Small intestine (tissue), 7 donors: ENCODE results near the gene RHOXF1. TPM values are rescaled to one million over a fixed set of nuclear protein-coding genes. Genes with fewer than 3 reads are reported as not detected.
"Not testable (repeated sequence)": the region's sequence is repeated elsewhere in the genome, so short reads cannot be mapped to it uniquely, and the experiment has no call there.

ENCODE experiments used
- DNase-seq, 2 donors: peaks; one replicate each; pipeline versions ENCODE4 v3.0.0 to v3.0.0-alpha.2; 2013
- FAIRE-seq: peaks from 2 replicates; lab custom pipeline; 2012; peaks lifted over from hg19 to GRCh38; lab: Jason Lieb, UNC
- H3K27ac ChIP-seq, 3 donors: one replicate each; pipeline ENCODE4 v1.5.1; 2013; ENCODE audit warnings: low read length in 2 of 3, mild to moderate bottlenecking in 2 of 3, control low read depth in 1 of 3, inconsistent platforms in 1 of 3, low read depth in 1 of 3, moderate library complexity in 1 of 3
- H3K27me3 ChIP-seq, 3 donors: one replicate each; pipeline ENCODE4 v1.6.1; 2013; ENCODE audit warnings: low read length in 3 of 3, inconsistent platforms in 1 of 3; ENCODE audit not compliant: control insufficient read depth in 3 of 3, insufficient read depth in 3 of 3
- H3K36me3 ChIP-seq, 3 donors: one replicate each; pipeline ENCODE4 v1.6.1; 2013; ENCODE audit warnings: low read length in 3 of 3, inconsistent platforms in 1 of 3, low read depth in 1 of 3, mild to moderate bottlenecking in 1 of 3, moderate library complexity in 1 of 3; ENCODE audit not compliant: control insufficient read depth in 3 of 3, insufficient read depth in 2 of 3
- H3K4me1 ChIP-seq, 3 donors: one replicate each; pipeline ENCODE4 v1.6.1; 2013; ENCODE audit warnings: low read length in 2 of 3, inconsistent platforms in 1 of 3, low read depth in 1 of 3, mild to moderate bottlenecking in 1 of 3, moderate library complexity in 1 of 3; ENCODE audit not compliant: control insufficient read depth in 3 of 3, insufficient read depth in 2 of 3
- H3K4me3 ChIP-seq, 3 donors: one replicate each; pipeline ENCODE4 v1.5.1; 2013; ENCODE audit warnings: low read length in 3 of 3, control low read depth in 1 of 3, inconsistent platforms in 1 of 3, low read depth in 1 of 3, mild to moderate bottlenecking in 1 of 3, moderate library complexity in 1 of 3
- H3K9me3 ChIP-seq, 2 donors: one replicate each; pipeline ENCODE4 v1.6.1; 2013; ENCODE audit warnings: low read depth in 1 of 2, low read length in 1 of 2; ENCODE audit not compliant: control insufficient read depth in 2 of 2, insufficient read depth in 1 of 2
- WGBS, 3 donors: extraction: QIAGEN DNeasy Blood & Tissue Kit; methylation state at CpG; one replicate each; pipeline ENCODE4 v1.1.7; 2013; 5-methylcytosine and 5-hydroxymethylcytosine counted together
- polyA plus RNA-seq, 4 donors: library from polyadenylated mRNA; stranded (reverse) in 3 of 4; unstranded in 1 of 4; fragments of 200-250 nt in 3 of 4; fragments of 120-200 nt in 1 of 4; gene quantifications; one replicate each; pipeline versions ENCODE4 v1.2.1 to v1.2.3, GENCODE V29; 2013
- donor health status: healthy with polysubstance abuse.
- donor health status: control.
- donor health status: control.
- donor health status: Bipolar disorder and iron deficiency.
- donor health status: healthy.

RHOXF1 gene
- polyA plus RNA-seq, 4 donors = 1.0 to 1.1 TPM; not detected in 2

GRCh38 chrX:120104707-120105106 lies 11.0 kb downstream of the RHOXF1 start:
- H3K4me1 ChIP-seq, H3K27ac ChIP-seq, H3K27me3 ChIP-seq, FAIRE-seq, H3K36me3 ChIP-seq, H3K9me3 ChIP-seq, DNase-seq, H3K4me3 ChIP-seq: not testable (repeated sequence)
- 62 to 95% (median 84%) methylated on average over 2 of the region's 2 CpGs for WGBS, 3 donors

GRCh38 chrX:120101057-120101456 lies 14.7 kb downstream of the RHOXF1 start:
- not testable (repeated sequence) for H3K4me3 ChIP-seq, FAIRE-seq
- 76 to 91% (median 76%) methylated on average over 2 of the region's 2 CpGs for WGBS, 3 donors

GRCh38 chrX:120090208-120090607 lies 25.5 kb downstream of the RHOXF1 start:
- H3K4me1 ChIP-seq = no peaks in the 10 kb centered on the region
- H3K36me3 ChIP-seq = no peaks in the 10 kb centered on the region
- peaks cover 0 to 4% (median 0%) of the 10 kb centered on the region in 3 donors for H3K27me3 ChIP-seq
- H3K9me3 ChIP-seq = no peaks in the 10 kb centered on the region
- H3K4me3 ChIP-seq = no peak overlapping the region
- H3K27ac ChIP-seq = no peak overlapping the region
- DNase-seq = no peak
- FAIRE-seq = no peak
- 61 to 90% (median 76%) methylated on average over 2 of the region's 2 CpGs for WGBS, 3 donors

More at GRCh38 chrX:120101057-120101456, 14.7 kb downstream of the RHOXF1 start:
- not testable (repeated sequence) for H3K36me3 ChIP-seq, H3K9me3 ChIP-seq, H3K27ac ChIP-seq, H3K27me3 ChIP-seq, H3K4me1 ChIP-seq, DNase-seq

GRCh38 chrX:120087289-120088017 lies 28.3 kb downstream of the RHOXF1 start:
- no peak for DNase-seq
- no peak for FAIRE-seq
- WGBS, 3 donors = 60 to 75% (median 60%) methylated on average over 10 of the region's 10 CpGs
- Histone ChIP-seq H3K9me3 (no peaks in the 10 kb centered on the region), H3K4me3 (no peak overlapping the region), H3K36me3 (no peaks in the 10 kb centered on the region), H3K4me1 (no peaks in the 10 kb centered on the region), H3K27me3 (peaks cover 0 to 4% (median 0%) of the 10 kb centered on the region in 3 donors), H3K27ac (no peak overlapping the region)

GRCh38 chrX:120085553-120086185 lies 30.0 kb downstream of the RHOXF1 start:
- not testable (repeated sequence) for FAIRE-seq, H3K36me3 ChIP-seq, DNase-seq, H3K27me3 ChIP-seq, H3K4me3 ChIP-seq, H3K9me3 ChIP-seq, H3K27ac ChIP-seq, H3K4me1 ChIP-seq
- no CpG with 5 or more reads among the region's 12 CpGs for WGBS, 3 donors

- not testable (repeated sequence) for H3K4me1 ChIP-seq, DNase-seq, H3K9me3 ChIP-seq, H3K4me3 ChIP-seq, FAIRE-seq, H3K36me3 ChIP-seq, H3K27me3 ChIP-seq, H3K27ac ChIP-seq
- no CpG with 5 or more reads among the region's 15 CpGs for WGBS, 3 donors
These were observed 38.1 kb downstream of the RHOXF1 start, which contains the start of gene RHOXF2B for GRCh38 chrX:120077590-120077989. Gene RHOXF2B, minus strand, starts transcription at chrX:120077690. Its CDS starts 138 bp downstream, at chrX:120077552.

- H3K27me3 ChIP-seq, H3K4me1 ChIP-seq, FAIRE-seq, H3K4me3 ChIP-seq, DNase-seq, H3K9me3 ChIP-seq, H3K27ac ChIP-seq, H3K36me3 ChIP-seq: not testable (repeated sequence)
- WGBS, 3 donors = 17 to 76% (median 64%) methylated on average over 1 of the region's 1 CpG
These were observed 49.5 kb downstream of the RHOXF1 start for GRCh38 chrX:120066169-120066568.
